RWPE1 (cell line): ENCODE measurements around the gene RPAIN.

ENCODE experiments used
- CTCF ChIA-PET: fragments of 350-600 bp; sonication (Branson Sonifier 250); formaldehyde crosslinking; extraction: SDS; loops from one replicate; lab custom pipeline; 2021; lab: Yijun Ruan, JAX
- POLR2A ChIA-PET: fragments of 400-600 bp; formaldehyde crosslinking; extraction: SDS; loops from one replicate; lab custom pipeline; 2020; ENCODE audit warnings: antibody characterized with exemption; ENCODE audit not compliant: low non-redundant PET; lab: Yijun Ruan, JAX
- DNase-seq: peaks from one replicate; pipeline ENCODE4 v3.0.0; 2012; ENCODE audit warnings: low spot score
- H3K27ac ChIP-seq: fragments of 450-650 bp; 2 replicates; pipeline ENCODE4 v1.5.1; 2017
- CTCF ChIP-seq: fragments of 450-650 bp; conservative IDR thresholded peaks from 2 replicates; pipeline ENCODE4 v1.5.1; 2017; ENCODE audit warnings: low read depth, mild to moderate bottlenecking

The RPAIN gene, protein sequence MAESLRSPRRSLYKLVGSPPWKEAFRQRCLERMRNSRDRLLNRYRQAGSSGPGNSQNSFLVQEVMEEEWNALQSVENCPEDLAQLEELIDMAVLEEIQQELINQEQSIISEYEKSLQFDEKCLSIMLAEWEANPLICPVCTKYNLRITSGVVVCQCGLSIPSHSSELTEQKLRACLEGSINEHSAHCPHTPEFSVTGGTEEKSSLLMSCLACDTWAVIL

DNA sequence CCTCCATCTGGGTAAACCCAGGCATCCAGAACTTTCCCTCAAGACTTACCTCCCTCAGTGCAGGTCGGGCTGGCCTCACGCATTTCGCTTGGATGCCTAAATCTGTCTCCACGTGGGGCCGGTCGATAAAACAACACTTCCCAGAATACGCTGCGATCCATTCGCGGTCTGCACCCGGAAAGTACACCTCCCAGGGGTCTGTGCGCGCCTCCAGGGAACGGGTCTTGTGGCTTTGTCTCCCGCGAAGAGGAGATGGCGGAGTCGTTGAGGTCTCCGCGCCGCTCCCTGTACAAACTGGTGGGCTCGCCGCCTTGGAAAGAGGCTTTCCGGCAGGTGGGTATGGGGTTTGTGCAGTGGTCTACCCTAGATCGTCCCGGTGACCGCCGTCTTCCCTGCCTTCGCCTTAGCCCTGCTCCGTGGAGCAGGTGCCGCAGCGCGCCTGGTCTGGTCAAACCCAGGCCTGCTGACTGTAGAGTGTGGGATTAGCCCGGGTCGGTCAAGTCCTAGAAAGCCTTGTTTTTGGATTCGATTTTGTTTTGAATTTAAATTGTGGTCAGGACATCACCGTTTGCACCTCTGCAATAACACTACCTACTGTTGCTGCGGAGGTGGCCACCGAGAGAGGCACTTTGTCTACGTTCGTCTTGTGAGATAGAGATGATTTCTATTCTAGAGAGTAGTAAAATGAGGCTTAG is at the start of gene RPAIN:
Gene RPAIN, plus strand, starts transcription at position 224 of the 695 bp plus-strand sequence. Its CDS starts 29 bp downstream, at position 253.
- no peak for TF ChIP-seq CTCF
- ChIA-PET CTCF (interaction anchor here (2.0 kb wide), 1 partner anchor 19 kb away, joined by 11 read pairs; the partner anchor contains the start of gene C1QBP), POLR2A (interaction anchor here (0.5 to 1.3 kb wide), 2 partner anchors 19 to 225 kb away, joined by 3 to 9 read pairs; partner anchors contain the start of gene C1QBP)
- H3K27ac ChIP-seq: peak within 1 kb of the TSS; percentile 88
- DNase-seq: peak; percentile 87

- CTCF ChIA-PET: no interaction called here
Observed at GRCh38 chr17:5370411-5370810, 49.6 kb upstream of the RPAIN start.

GRCh38 chr17:5373112-5373511 is 46.9 kb upstream of the RPAIN start:
- DNase-seq: no peak
- CTCF ChIA-PET: no interaction called here
- POLR2A ChIA-PET: no interaction called here
- no peak overlapping the region for H3K27ac ChIP-seq
- TF ChIP-seq CTCF: no peak

More at GRCh38 chr17:5370411-5370810, 49.6 kb upstream of the RPAIN start:
- DNase-seq: no peak
- POLR2A ChIA-PET: no interaction called here
- no peak overlapping the region for H3K27ac ChIP-seq
- no peak for TF ChIP-seq CTCF

GRCh38 chr17:5378566-5379207 is 41.3 kb upstream of the RPAIN start:
- no peak for DNase-seq
- no peak for TF ChIP-seq CTCF
- ChIA-PET POLR2A (no interaction called here), CTCF (interaction anchor here (0.6 to 1.3 kb wide), 2 partner anchors 9 to 24 kb away, joined by 3 to 4 read pairs; no protein-coding TSS in a partner anchor)
- H3K27ac ChIP-seq: 0 out of 2 replicates have a peak overlapping the region, but pooled peaks have one; percentile 26

GRCh38 chr17:5379351-5380107 is 40.5 kb upstream of the RPAIN start:
- no peak for DNase-seq
- no peak overlapping the region for H3K27ac ChIP-seq
- CTCF ChIA-PET: interaction anchor here (0.6 kb wide), 1 partner anchor 24 kb away, joined by 3 read pairs; no protein-coding TSS in a partner anchor
- POLR2A ChIA-PET: no interaction called here
- no peak for TF ChIP-seq CTCF
